HG03571 (cell line): ENCODE data around the gene BRCA1.
"Not testable (repeated sequence)": the region's sequence is repeated elsewhere in the genome, so short reads cannot be mapped to it uniquely, and the experiment has no call there.

ENCODE experiments used
- ATAC-seq: cut with Tn5 transposase; IDR thresholded peaks from one replicate; pipeline ENCODE4 v1.9.1; 2021; ENCODE audit not compliant: unreplicated experiment

Gene BRCA1

GRCh38 chr17:43006639-43007551 is 118.3 kb downstream of the BRCA1 start, which contains the start of gene IFI35:
TSS of gene IFI35 (plus strand) at chr17:43006784. CDS start at chr17:43006948, 164 bp downstream.
- ATAC-seq: no peak

GRCh38 chr17:43003542-43004172 is 121.5 kb downstream of the BRCA1 start:
- ATAC-seq: no peak

- not testable (repeated sequence) for ATAC-seq
Measured at GRCh38 chr17:43000894-43001293, 124.3 kb downstream of the BRCA1 start.

- ATAC-seq: no peak
Measured at GRCh38 chr17:42999003-42999525, 126.1 kb downstream of the BRCA1 start.

GRCh38 chr17:42997984-42998938 is 126.9 kb downstream of the BRCA1 start, which contains the start of gene RPL27:
TSS of gene RPL27 (plus strand) at chr17:42998419. CDS start at chr17:42998751, 332 bp downstream.
- peak; percentile 88 for ATAC-seq

- no peak for ATAC-seq
Measured at GRCh38 chr17:42997390-42997983, 127.7 kb downstream of the BRCA1 start.
